ENCODE measurements around the gene LRRTM3.

DNA sequence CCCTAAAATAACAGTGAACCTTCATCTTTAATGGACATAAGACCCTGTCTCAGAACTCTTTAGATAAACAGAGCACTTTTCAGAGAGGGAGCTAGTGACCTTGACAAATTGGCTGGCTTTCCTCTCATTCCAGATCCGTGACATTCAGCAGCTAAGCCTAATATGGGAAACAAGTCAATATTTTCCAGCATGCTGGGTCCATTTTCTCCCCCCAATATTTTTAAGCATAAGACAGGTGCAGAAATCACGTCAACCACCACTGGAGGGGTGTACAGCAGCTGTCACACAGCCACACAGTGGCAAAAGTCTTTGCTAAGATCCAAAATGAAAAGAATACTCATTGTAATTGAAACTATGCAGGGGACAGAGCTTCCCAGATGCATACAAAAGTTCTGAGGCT is 26.1 kb downstream of the LRRTM3 start:
- TF ChIP-seq, protein P1, sequence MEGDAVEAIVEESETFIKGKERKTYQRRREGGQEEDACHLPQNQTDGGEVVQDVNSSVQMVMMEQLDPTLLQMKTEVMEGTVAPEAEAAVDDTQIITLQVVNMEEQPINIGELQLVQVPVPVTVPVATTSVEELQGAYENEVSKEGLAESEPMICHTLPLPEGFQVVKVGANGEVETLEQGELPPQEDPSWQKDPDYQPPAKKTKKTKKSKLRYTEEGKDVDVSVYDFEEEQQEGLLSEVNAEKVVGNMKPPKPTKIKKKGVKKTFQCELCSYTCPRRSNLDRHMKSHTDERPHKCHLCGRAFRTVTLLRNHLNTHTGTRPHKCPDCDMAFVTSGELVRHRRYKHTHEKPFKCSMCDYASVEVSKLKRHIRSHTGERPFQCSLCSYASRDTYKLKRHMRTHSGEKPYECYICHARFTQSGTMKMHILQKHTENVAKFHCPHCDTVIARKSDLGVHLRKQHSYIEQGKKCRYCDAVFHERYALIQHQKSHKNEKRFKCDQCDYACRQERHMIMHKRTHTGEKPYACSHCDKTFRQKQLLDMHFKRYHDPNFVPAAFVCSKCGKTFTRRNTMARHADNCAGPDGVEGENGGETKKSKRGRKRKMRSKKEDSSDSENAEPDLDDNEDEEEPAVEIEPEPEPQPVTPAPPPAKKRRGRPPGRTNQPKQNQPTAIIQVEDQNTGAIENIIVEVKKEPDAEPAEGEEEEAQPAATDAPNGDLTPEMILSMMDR (IDR thresholded peaks at IDR 0.05) = no peak
- TF ChIP-seq USF1 (IDR thresholded peaks at IDR 0.05; ENCODE audit: borderline replicate concordance, low read depth) (no peak), RAD21 (IDR thresholded peaks at IDR 0.05; ENCODE audit: low read length) (no peak), POLR2AphosphoS5 (IDR thresholded peaks at IDR 0.05; ENCODE audit: low read depth, low read length) (no peak), NFIC (IDR thresholded peaks at IDR 0.05; ENCODE audit: borderline replicate concordance) (no peak), GABPA (IDR thresholded peaks at IDR 0.05; ENCODE audit: low read depth) (no peak), JUND (IDR thresholded peaks at IDR 0.05) (no peak), FOXJ3 (CRISPR knock-in tag; IDR thresholded peaks at IDR 0.05) (no peak)
- TF ChIP-seq, protein P2, sequence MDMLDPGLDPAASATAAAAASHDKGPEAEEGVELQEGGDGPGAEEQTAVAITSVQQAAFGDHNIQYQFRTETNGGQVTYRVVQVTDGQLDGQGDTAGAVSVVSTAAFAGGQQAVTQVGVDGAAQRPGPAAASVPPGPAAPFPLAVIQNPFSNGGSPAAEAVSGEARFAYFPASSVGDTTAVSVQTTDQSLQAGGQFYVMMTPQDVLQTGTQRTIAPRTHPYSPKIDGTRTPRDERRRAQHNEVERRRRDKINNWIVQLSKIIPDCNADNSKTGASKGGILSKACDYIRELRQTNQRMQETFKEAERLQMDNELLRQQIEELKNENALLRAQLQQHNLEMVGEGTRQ (IDR thresholded peaks at IDR 0.05; ENCODE audit: borderline replicate concordance, low read depth, low read length) = no peak
